ENCODE results near the gene UGT1A9. TPM values are rescaled to one million over a fixed set of nuclear protein-coding genes. Genes with fewer than 3 reads are reported as not detected.

Gene UGT1A9
- total RNA-seq, 1 donor: under 0.01 TPM

DNA sequence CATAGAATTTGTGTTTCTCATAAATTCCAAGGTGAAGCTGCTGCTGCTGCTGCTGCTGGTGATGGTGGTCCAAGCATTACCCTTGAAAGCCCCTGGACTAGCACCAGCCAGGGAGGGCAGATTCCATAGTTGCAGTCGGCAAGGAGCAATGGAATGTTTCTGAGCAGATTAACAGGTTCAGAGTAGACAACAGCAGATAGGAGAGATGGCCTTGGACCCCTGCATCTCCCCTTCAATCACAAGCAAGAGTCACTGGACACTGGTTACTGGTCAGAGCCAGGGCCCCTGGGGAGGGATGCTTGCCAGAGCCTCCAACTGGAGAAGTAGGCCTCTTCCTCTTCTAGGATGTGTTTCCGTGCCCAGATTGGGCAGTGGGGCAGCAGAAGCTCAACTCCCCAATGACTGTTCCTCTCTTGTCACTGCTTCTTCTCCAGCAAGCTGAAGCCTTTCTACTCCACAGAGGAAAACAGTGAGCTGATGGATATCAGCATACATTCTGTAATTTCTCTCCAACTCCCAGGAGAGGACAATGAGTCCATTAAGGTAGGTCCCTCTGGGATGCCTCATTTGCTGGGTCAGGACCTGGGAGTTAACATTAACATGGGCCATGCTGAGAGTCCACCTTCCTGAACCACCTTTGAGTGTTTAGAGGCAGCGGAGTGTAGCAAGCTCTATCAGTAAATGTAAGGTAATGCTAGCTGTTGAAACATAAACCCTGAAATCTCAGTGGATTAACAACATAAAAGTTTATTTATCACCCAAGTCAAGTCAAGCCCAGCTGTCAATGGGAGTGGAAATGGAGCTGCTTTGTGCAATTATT lies 141.7 kb downstream of the UGT1A9 start:
- no peak for DNase-seq (ENCODE audit: low read depth in 2 of 3, low spot score in 2 of 3)

DNA sequence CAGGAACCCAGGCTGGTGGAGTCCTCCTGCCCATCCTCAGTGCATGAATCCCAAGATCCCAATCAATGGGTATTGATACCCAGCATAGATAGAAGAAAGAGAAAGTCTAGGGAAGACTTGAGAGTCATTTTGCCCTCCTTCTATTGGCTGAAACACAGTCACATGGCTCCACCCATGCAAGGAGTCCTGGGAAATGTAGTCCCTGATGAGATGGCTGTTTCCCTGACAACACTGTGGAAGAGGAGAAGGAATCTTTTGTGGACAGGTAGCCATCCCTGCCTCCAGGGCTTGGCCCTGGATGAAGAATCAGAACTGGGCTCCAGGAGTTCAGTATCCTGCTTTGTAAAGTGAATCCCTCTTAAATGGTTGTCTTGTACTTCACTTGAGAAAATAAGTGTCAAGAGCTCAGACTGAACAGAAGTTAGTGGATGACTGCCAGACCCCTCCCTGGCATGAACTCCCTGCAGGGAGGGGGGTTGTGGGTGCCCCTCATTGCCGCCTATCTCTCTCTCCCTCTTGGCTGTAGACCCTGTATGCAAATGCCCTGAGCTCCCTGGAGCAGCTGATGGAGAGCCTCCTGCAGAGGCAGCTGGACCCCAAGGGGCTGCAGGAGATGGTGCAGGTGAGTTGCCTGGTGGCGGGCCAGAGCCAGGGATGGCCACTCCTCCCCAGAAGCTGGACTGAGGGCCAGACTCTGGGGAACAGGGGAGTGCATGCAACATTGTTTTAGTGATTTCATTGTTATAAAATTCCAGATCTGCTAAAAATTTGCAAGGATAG lies 142.5 kb downstream of the UGT1A9 start:
- no peak for DNase-seq (ENCODE audit: low read depth in 2 of 3, low spot score in 2 of 3)

DNA sequence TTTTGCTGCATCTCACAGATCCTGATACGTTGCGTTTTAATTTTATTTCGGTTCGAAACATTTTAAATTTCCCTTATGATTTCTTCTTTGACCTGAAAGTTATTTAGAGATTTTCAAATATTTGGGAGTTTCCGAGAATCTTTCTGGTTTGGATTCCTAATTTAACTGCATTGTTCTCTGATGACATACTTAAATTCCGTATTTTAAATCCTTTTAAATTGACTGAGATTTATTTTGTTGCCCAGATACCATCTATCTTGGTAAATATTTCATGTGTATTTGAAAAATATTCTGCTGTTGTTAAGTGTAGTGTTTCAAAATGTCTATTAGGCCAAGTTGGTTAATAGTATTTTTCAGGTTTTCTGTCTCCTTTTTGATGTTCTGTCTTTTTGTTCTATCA lies 144.2 kb downstream of the UGT1A9 start:
- DNase-seq (ENCODE audit: low read depth in 2 of 3, low spot score in 2 of 3): no peak

DNA sequence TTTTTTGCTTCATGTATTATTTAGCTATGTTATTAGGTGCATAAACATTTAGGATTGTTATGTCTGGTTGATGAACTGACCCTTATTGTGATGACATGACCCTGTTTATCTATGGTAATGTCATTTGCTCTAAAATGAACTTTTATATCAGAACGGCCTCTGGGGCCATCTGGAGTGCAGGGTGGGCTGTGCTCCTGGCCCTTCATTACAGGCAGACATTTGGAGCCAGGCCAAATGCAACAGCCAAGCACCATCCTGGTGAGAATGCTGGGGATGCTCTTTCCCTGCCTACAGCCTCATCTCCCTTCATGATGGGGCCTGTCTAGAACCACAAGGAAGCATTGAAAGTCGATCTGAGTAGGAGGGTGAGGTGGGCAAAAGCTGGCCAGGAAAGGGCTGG lies 144.6 kb downstream of the UGT1A9 start:
- DNase-seq (ENCODE audit: low read depth in 2 of 3, low spot score in 2 of 3): no peak

DNA sequence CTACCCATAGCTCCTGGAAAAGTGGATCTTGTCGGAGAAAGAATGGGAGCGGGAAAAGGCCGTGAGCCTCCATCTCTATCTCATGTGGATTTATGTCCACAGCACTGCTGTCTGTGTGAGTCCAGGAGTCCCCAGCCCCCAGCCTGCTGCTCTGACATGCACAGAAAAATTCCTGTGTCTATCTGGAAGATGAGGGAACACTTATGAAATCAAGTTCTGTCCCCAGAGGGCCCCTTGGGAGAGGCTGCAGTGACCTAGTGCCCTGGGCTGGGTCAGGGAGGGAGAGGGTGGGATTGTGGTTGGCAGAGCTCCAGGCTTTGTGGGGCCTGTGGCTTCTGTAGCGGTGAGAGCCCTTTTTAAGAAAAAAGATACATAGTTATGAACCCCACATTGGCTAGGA lies 145.1 kb downstream of the UGT1A9 start:
- DNase-seq (ENCODE audit: low read depth in 2 of 3, low spot score in 2 of 3): no peak

DNA sequence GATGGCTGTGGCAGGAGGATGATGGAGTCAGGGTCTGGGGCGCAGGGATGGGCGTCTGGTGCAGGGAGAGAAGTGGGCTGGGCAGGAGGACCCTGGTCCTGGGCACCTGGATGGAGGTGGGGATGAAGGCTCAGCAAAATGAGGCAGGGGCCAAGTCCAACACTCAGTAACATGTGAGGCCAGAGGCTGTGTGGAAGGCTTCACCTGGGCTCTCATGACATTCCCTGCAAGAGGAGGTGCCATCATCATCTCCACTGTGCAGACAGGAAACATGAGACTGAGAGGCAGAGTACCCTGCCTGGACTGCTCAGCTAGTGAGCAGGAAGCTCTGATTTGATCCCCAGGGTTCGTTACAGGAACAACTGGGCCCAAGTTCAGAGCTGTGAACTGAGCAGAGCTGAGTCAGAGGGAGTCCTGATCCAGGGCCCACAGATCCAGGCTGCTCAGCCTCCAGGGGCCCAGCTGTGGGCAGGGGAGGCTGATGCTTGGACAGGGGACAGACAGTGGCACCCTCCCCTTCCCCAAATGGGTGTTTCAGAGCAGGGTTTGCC lies 145.7 kb downstream of the UGT1A9 start:
- no peak for DNase-seq (ENCODE audit: low read depth in 2 of 3, low spot score in 2 of 3)

DNA sequence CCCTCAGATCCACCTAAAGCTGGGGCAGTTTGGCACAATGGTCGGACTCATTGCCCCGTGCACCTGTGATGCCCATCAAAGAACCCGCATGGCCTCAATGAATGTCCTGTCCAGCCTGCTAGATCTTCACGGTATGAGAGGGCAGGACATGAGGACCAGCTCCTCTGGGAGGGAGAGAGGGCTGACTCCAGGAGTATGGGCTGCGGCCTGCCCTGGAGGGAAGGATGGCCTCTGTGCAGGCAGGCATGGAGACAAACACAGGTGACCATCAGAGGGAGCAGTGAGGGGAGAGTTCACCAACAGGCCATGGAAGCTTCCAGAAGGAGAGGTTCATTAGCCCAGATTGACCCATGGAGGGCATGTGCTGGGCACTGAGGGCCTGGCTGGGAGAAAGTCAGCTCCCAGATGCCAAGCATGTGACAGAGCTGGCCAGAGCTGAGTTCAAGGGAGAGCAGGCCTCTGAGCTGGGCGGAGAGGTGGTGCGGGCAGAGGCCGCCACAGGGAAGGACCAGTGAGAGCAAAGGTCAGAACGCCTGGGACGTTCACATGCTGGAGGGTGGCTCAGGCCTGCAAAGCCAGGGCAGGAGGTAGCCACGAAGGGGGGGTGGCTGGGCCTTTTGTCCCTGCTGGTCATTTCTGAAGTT lies 146.4 kb downstream of the UGT1A9 start:
- DNase-seq (ENCODE audit: low read depth in 2 of 3, low spot score in 2 of 3): no peak

DNA sequence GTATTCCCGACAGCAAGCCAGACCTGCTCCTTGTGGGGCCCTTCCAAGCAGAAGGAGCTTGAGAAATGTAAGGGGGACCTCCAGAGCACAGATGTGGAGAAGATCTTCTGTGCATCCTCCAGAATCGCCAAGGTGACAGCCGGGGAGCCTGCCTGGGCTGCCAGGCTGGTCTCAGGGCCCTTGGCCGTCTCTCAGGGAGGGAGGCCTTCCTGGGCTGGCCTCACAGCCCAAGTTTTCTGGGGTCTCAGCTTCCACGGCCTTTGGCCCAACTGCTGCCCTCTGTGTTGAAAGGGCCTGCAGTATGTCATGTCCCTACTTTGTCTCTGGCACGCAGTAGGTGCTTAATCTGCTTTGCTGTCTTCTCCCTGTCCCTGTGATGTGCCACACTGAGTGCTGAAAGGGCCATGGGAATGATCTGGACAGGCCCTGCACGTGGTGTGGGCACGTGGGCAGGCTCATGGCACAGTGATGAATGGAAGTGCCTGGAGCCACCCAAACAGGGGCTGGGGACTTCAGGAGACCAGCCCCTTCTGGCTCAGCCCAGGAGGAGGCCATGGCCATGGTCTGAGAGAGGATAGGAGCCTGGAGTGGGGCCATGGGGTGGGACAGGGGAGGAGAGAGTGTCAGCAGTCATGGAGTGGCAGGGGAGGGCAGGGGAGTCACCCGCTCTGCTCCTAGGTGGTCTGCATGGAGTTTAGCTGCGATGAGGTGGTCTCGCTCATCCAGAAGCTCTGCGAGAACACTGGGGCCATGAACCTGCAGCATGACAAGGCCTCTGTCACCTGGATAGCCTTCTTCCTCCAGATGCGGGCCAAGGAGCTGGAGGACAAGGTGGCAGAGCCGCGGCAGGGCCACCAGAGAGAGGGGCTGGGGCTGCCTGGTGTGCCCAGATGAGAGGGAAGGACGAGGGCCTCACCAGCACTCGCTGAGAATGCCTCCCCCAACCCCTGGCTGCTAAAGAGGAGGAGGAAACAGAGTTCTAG lies 147.2 kb downstream of the UGT1A9 start:
- DNase-seq (ENCODE audit: low read depth in 2 of 3, low spot score in 2 of 3): no peak

DNA sequence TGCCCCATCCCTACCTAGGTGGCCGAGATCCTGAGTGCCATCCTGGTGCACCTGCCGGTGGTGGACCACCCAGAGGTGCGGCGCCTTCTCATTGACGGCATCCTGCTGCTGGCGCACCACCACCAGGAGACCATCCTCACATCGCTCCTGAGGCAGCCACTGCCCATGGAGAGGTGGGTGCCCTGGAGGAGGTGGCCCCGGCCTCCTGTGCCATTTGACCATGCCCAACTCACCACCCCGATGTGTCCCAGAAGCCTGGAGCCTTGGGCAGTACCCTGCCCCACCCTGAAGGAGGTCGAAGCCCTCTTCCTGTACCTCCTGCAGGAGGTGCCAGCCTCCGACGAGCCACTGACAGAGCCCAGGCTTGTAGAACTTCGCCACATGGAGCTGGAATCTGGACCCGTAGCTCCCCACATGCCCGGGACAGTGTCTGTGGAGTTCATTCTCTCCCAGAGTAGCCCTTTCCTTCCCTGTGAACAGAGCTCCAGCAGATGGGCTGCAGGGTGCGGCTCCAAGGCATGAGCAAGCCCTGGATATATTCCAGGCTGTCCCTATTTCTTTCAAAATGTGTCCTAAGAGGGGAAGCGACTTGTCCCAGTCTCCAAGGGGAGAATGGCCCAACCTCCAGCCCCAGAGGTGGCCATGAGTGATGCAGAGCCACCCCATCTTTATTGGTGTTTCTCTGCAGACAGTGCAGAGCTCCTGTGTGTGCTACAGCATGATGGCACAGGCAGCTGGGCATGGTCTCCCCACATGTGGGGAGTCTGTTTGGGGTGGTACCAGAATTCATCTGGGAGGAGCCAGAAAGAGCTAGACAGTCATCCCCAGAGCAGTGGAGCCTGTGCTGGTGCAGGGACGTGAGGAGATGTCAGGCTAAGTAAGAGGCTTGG lies 148.4 kb downstream of the UGT1A9 start:
- no peak for DNase-seq (ENCODE audit: low read depth in 2 of 3, low spot score in 2 of 3)

DNA sequence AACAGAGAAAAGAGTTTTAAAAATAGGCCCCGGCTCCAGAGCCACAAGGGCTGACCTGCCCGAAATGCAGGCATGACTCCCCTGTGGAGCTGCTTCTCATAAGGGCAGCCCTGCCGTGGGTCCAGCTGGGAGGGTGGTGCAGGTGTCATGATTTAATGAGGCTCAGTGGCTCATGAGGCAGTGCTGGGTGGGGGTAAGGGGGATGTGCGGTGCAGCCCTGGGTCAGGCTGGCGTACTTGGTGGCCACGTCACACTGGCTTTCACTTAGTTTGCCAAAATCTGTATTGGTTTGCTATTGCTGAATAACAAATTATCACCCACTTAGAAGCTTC lies 149.0 kb downstream of the UGT1A9 start:
- DNase-seq (ENCODE audit: low read depth in 2 of 3, low spot score in 2 of 3): no peak

DNA sequence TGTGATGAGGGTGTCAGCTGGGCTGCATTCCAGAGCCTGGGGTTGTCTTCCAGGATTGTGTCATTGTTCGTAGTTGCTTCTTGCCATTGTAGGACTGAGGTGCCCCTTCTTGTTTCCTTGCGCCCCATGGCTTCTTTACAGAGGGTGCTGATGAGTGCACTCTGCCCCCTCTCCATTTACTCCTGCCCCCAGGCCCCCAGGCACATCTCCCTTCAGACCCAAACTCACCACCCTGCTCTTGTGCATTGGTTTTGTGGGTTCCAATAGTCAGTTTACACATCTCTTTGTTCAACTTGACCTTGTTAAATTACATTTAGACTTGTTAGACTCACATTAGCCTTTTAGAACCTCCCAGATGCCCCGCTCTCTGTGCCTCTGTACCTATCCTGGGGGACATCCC lies 149.5 kb downstream of the UGT1A9 start:
- DNase-seq (ENCODE audit: low read depth in 2 of 3, low spot score in 2 of 3): no peak

DNA sequence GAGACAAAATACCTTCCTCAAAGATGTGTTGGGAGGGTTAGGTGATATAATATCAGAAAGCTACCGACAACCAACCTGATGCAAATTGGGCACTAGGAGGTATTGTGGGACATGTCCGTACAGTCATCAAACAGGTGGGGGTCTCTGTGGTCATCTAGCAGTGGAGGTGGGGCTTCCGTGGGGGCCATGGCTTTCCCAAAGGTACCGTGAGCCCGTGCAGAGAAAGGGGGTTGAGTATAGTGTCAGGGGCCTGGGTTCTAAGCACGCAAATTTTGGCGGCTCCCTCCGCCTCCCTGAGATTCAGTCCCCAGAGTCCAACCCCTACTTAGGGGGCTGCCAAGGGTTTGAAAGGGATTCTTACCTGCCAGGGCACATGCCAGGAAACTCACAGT lies 150.0 kb downstream of the UGT1A9 start:
- DNase-seq (ENCODE audit: low read depth in 2 of 3, low spot score in 2 of 3): no peak

DNA sequence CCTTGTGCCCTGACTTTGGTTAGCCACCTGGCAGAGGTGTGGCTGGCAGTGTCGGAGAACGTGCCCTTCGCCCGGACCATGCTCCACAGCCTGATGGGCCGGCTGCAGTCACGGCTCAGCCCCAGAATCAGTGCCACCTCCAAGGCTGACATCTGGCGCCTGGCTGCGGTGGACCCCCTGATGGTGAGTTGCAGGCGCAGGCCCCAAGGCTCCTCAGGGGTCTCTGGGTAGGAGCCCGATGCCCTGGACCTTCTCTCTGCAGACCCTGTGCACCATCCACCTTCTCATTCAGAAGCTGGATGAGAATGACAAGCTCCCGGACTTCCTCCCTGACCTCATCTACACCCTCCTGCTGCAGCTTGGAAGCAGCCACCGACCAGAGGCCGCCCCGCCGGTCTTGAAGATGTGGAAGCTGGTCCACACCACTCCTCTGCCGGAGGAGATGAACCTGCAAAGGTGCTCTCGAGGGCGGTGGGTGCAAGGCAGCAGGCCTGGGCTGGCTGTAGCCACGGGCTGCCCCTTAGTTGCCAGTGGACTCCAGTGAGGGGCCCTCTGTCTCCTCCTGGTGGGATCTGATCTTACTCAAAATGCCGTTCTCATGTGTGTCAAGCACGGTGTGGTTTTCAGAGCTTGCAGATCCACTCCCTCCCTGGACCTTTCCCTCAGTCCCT lies 150.5 kb downstream of the UGT1A9 start:
- DNase-seq (ENCODE audit: low read depth in 2 of 3, low spot score in 2 of 3): no peak

Other genes with a start within 250 kb of the UGT1A9 start
- gene USP40, start 105.1 kb upstream of the UGT1A9 start, total RNA-seq: 13.2 TPM
- under 0.01 TPM for gene UGT1A8, start 54.3 kb upstream of the UGT1A9 start, total RNA-seq
- under 0.01 TPM for gene UGT1A10, start 35.5 kb upstream of the UGT1A9 start, total RNA-seq
- not detected for gene UGT1A7, start 10.0 kb downstream of the UGT1A9 start, total RNA-seq
- 0.27 TPM for gene UGT1A6, start 21.0 kb downstream of the UGT1A9 start, total RNA-seq
- gene UGT1A5, start 41.0 kb downstream of the UGT1A9 start, total RNA-seq: not detected
- not detected for gene UGT1A4, start 46.8 kb downstream of the UGT1A9 start, total RNA-seq
- gene UGT1A3, start 57.1 kb downstream of the UGT1A9 start, total RNA-seq: not detected
- not detected for gene UGT1A1, start 88.4 kb downstream of the UGT1A9 start, total RNA-seq
- not detected for gene MROH2A, start 106.4 kb downstream of the UGT1A9 start, total RNA-seq
- gene HJURP, start 182.6 kb downstream of the UGT1A9 start, total RNA-seq: 1.9 TPM
- gene TRPM8, start 245.5 kb downstream of the UGT1A9 start, total RNA-seq: not detected